HFFc6 (cell line): ENCODE data around the gene COX6B2. TPM values are rescaled to one million over a fixed set of nuclear protein-coding genes. Genes with fewer than 3 reads are reported as not detected.
A peak's percentile ranks its signal among the peaks of the same experiment; 100 is the strongest.

Experiments
- DNase-seq: peaks from one replicate; pipeline ENCODE4 v3.0.0-alpha.2; 2018
- H3K27ac Mint-ChIP-seq: 2 replicates; pipeline ENCODE4 v1.8.0; 2020; ENCODE audit warnings: mild to moderate bottlenecking, mixed read lengths
- H3K27me3 Mint-ChIP-seq: 2 replicates; pipeline ENCODE4 v1.8.0; 2021; ENCODE audit warnings: mild to moderate bottlenecking, moderate library complexity, mixed read lengths; ENCODE audit not compliant: insufficient read depth
- H3K36me3 Mint-ChIP-seq: 2 replicates; pipeline ENCODE4 v1.8.0; 2021; ENCODE audit warnings: low read depth, mixed read lengths
- H3K4me1 Mint-ChIP-seq: 2 replicates; pipeline ENCODE4 v1.8.0; 2020; ENCODE audit warnings: low read depth, mixed read lengths
- H3K4me3 Mint-ChIP-seq: 2 replicates; pipeline ENCODE4 v1.8.0; 2020; ENCODE audit warnings: mild to moderate bottlenecking, moderate library complexity, mixed read lengths
- H3K9me3 Mint-ChIP-seq: 2 replicates; pipeline ENCODE4 v1.8.0; 2020; ENCODE audit warnings: mild to moderate bottlenecking, mixed read lengths
- total RNA-seq, 6 experiments: library from RNA; stranded (reverse); fragmentation: NEBNext Ultra II Directional; extraction: Animal tissue kit (Norgen Biotek cat#: 25700); gene quantifications; 2 replicates in 1 of 6; 3 replicates in 5 of 6; pipeline ENCODE4 v1.2.3, GENCODE V29; 2021
- TF ChIP-seq, protein P1 (sequence below): fragments of 200-600 bp; sonication (generic); IDR thresholded peaks from 2 replicates; pipeline ENCODE4 v1.5.0; 2021; ENCODE audit warnings: antibody characterized with exemption, mild to moderate bottlenecking

COX6B2 gene
- total RNA-seq, 6 experiments from 2014 or later, result not detected

DNA sequence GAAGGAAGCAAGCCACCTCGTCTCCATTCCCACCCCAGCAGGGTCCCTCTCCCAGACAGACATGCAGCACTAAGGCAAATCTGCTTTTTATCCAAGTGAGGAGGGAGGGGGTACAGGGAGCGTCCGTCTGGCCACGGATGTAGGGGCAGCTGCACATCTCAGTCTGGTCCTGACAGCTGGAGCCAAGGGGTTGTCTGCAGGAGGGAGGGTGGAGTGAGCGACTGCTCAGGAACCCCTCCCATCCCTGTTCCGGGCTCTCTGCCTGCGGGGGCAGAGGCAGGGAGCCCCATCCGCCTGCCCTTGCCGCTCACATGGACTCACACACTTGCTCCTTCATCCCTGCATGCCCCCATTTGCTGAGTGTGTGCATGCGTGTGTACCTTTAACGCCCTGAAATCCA, 24.7 kb upstream of the COX6B2 start:
- no peaks in the 10 kb centered on the region for H3K27me3 Mint-ChIP-seq

DNA sequence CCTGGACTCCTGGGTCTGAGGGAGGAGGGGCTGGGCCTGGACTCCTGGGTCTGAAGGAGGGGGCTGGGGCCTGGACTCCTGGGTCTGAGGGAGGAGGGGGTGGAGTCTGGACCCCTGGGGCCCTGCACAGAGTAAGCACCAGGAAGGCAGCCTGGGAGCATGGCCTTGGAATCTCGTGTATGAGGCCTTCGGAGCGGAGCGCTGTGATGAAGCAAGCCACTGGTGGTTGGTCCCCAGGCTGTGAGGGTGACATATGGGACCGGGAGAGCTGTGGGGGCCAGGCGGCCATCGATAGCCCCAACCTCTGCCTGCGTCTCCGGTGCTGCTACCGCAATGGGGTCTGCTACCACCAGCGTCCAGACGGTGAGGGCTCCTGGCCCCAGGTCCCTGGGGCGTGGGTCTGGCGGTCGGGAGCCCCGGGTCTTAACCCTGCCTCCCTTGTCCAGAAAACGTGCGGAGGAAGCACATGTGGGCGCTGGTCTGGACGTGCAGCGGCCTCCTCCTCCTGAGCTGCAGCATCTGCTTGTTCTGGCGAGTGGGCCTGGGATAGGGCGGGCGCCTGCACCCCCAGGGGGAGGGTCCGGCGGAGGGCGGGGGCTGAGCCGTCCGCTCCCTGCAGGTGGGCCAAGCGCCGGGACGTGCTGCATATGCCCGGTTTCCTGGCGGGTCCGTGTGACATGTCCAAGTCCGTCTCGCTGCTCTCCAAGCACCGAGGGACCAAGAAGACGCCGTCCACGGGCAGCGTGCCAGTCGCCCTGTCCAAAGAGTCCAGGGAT, 23.0 kb upstream of the COX6B2 start:
- H3K27me3 Mint-ChIP-seq, result no peaks in the 10 kb centered on the region
- no peaks in the 10 kb centered on the region for H3K9me3 Mint-ChIP-seq
- TF ChIP-seq, protein P1, sequence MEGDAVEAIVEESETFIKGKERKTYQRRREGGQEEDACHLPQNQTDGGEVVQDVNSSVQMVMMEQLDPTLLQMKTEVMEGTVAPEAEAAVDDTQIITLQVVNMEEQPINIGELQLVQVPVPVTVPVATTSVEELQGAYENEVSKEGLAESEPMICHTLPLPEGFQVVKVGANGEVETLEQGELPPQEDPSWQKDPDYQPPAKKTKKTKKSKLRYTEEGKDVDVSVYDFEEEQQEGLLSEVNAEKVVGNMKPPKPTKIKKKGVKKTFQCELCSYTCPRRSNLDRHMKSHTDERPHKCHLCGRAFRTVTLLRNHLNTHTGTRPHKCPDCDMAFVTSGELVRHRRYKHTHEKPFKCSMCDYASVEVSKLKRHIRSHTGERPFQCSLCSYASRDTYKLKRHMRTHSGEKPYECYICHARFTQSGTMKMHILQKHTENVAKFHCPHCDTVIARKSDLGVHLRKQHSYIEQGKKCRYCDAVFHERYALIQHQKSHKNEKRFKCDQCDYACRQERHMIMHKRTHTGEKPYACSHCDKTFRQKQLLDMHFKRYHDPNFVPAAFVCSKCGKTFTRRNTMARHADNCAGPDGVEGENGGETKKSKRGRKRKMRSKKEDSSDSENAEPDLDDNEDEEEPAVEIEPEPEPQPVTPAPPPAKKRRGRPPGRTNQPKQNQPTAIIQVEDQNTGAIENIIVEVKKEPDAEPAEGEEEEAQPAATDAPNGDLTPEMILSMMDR, result no peak
- no peaks in the 10 kb centered on the region for H3K36me3 Mint-ChIP-seq
- no peak overlapping the region for H3K27ac Mint-ChIP-seq
- peaks cover 9% of the 10 kb centered on the region for H3K4me1 Mint-ChIP-seq
- no peak overlapping the region for H3K4me3 Mint-ChIP-seq
- no peak for DNase-seq

More for the DNA sequence above, 24.7 kb upstream of the COX6B2 start:
- Mint-ChIP-seq H3K9me3 (no peaks in the 10 kb centered on the region), H3K36me3 (no peaks in the 10 kb centered on the region), H3K27ac (no peak overlapping the region), H3K4me1 (peaks cover under 1% of the 10 kb centered on the region; the same call in 1 of the 2 replicates), H3K4me3 (no peak overlapping the region)
- DNase-seq, result no peak
- TF ChIP-seq, protein P1, result no peak

DNA sequence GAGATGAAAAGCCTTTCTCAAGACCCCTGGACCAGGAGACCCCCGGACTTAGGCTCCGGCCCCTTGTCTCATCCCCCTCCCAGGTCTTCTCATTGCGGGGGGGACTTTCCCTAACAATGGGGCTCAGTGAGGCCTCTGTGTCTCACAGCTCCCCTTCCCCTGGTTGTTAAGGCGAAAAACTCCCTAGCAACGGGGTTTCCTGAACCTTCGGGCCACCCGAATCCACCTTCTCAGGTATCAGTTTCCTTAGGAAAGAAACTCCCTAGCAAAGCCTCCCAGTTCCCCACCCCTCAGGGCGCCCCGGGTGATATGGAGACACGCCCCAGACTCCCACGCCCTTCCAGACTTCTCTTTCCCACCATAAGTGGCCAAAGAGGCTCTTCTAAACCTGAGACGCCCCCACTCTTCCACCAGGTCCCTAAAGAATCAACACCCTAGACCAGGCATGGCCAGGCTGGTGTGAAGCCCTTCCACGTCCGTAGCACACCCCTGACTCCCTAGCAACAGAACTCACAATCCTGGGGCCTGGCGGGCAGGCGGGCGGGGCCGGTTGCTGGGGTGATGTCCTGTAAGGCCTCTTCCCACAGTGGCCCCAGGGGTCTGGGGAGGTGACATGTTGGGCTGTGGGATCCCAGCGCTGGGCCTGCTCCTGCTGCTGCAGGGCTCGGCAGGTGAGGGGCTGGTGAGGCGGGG, 21.9 kb upstream of the COX6B2 start, which contains the start of gene TMEM190:
Gene TMEM190 (plus strand): TSS at position 586 of the 693 bp plus-strand sequence. CDS start 28 bp downstream, at position 614.
- no peak for DNase-seq
- no peaks in the 10 kb centered on the region for H3K36me3 Mint-ChIP-seq
- H3K4me1 Mint-ChIP-seq, result peaks cover 18% of the 10 kb centered on the region
- H3K9me3 Mint-ChIP-seq, result no peaks in the 10 kb centered on the region
- H3K27me3 Mint-ChIP-seq, result no peaks in the 10 kb centered on the region
- H3K27ac Mint-ChIP-seq, result no peak within 1 kb of the TSS; the same call in 1 of the 2 replicates
- H3K4me3 Mint-ChIP-seq, result no peak within 1 kb of the TSS
- TF ChIP-seq, protein P1, result no peak

DNA sequence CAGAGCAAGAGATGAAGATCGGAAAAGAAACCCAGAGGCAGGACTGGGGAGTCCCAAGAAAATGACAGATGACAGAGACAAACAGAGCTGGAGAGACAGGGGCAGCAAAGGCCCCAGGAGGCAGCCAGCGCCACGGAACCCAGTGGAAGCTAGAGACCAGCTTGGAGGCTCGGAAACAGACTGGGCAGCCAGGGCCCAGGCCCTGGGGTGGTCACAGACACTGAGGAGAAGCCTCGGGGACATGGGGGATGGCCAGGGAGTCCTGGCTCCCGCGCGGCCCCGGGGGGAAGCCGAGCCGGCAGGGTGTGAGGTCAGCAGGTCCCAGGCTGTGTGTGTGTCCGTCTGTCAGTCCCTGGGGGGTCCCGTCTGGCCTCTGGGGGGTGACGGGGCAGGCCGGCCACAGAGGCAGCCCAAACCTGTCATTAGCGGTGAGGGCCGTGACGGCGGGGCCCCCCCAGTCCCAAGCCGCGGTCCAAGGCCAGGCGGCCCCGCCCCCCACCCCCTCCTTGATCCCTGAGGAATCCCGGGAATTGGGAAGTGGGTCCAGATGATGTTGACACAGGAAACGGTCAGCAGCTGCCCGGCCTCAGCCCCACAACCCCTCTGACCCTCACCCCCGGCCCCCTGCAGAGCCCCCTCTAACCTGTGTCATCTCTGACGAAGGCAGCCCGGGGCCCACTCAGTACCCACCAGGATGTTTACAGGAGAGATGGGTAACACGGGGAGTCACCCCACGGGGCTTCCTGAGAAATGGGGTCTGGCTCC, 19.7 kb upstream of the COX6B2 start:
- Mint-ChIP-seq H3K27ac (peak overlapping the region; percentile 90), H3K4me3 (peak overlapping the region; percentile 62), H3K27me3 (no peaks in the 10 kb centered on the region), H3K9me3 (no peaks in the 10 kb centered on the region), H3K36me3 (no peaks in the 10 kb centered on the region), H3K4me1 (peaks cover 28% of the 10 kb centered on the region)
- TF ChIP-seq, protein P1, result no peak
- DNase-seq, result no peak

DNA sequence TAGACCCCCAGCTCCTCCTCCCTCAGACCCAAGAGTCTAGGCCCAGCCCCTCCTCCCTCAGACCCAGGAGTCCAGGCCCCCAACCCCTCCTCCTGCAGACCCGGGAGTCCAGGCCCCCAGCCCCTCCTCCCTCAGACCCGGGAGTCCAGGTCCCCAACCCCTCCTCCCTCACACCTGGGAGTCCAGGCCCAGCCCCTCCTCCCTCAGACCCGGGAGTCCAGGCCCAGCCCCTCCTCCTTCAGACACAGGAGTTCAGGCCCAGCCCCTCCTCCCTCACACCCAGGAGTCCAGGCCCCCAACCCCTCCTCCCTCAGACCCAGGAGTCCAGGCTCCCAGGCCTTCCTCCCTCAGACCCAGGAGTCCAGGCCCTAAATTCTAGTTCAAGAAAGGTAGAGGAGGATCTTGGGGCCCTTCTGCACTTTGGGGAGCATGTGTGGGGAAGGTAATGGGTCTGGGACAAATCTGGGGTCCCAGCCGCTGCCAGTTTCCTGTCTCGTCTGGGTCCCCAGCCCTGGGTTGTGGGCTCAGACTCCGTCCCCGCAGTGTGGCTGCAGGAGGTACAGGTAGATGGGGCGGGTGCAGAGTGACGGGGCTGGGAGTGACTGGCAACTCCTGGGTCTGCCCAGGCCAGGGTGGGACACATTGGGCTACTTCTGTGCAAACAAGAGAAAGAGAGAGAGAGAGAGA, 18.9 kb upstream of the COX6B2 start:
- Mint-ChIP-seq H3K27me3 (no peaks in the 10 kb centered on the region), H3K4me3 (peak overlapping the region; percentile 62)

More for the DNA sequence above, 18.9 kb upstream of the COX6B2 start:
- no peak for DNase-seq
- Mint-ChIP-seq H3K36me3 (no peaks in the 10 kb centered on the region), H3K9me3 (no peaks in the 10 kb centered on the region), H3K27ac (peak overlapping the region; percentile 90), H3K4me1 (peaks cover 28% of the 10 kb centered on the region)
- TF ChIP-seq, protein P1, result no peak
